HepG2 (cell line): ENCODE results near the gene AQP5. TPM values are rescaled to one million over a fixed set of nuclear protein-coding genes. Genes with fewer than 3 reads are reported as not detected.

ENCODE experiments used
- DPF2 ChIP-seq: sonication (generic); formaldehyde crosslinking; IDR thresholded peaks from 2 replicates; pipeline ENCODE4 v1.4.0; 2020; ENCODE audit warnings: mild to moderate bottlenecking, low read depth, missing genetic modification reagents, borderline replicate concordance
- ELF3 ChIP-seq: IDR thresholded peaks from 2 replicates; pipeline ENCODE4 v1.6.1; 2016; ENCODE audit warnings: missing genetic modification reagents, missing compliant biosample characterization
- HNF4G ChIP-seq, 2 experiments: sonication (generic) in 1 of 2; formaldehyde crosslinking in 1 of 2; IDR thresholded peaks; 2 replicates each; pipeline versions ENCODE4 v1.4.0 to v1.6.1; 2011 to 2020; ENCODE audit warnings: borderline replicate concordance in 2 of 2, low read depth in 2 of 2, mild to moderate bottlenecking in 2 of 2, low read length in 1 of 2, missing genetic modification reagents in 1 of 2, moderate library complexity in 1 of 2
- NKX3-1 ChIP-seq: sonication (generic); formaldehyde crosslinking; IDR thresholded peaks from 2 replicates; pipeline ENCODE4 v1.5.0; 2020; ENCODE audit warnings: missing genetic modification reagents
- NONO ChIP-seq, 2 experiments: fragments of 450-650 bp in 1 of 2; sonication (generic) in 1 of 2; formaldehyde crosslinking in 1 of 2; IDR thresholded peaks in 1 of 2; conservative IDR thresholded peaks in 1 of 2; 2 replicates each; pipeline versions ENCODE4 v1.6.1 to v1.8.0; 2017 to 2022; ENCODE audit warnings: mild to moderate bottlenecking in 1 of 2, missing genetic modification reagents in 1 of 2, moderate library complexity in 1 of 2
- NPAS2 ChIP-seq: sonication (generic); formaldehyde crosslinking; IDR thresholded peaks from 2 replicates; pipeline ENCODE4 v1.8.0; 2022; ENCODE audit warnings: mild to moderate bottlenecking, missing genetic modification reagents, borderline replicate concordance
- PAXIP1 ChIP-seq: sonication (generic); formaldehyde crosslinking; conservative IDR thresholded peaks from 2 replicates; pipeline ENCODE4 v1.4.0; 2020; ENCODE audit warnings: mild to moderate bottlenecking, missing genetic modification reagents, moderate library complexity
- PHF21A ChIP-seq: sonication (generic); formaldehyde crosslinking; IDR thresholded peaks from 2 replicates; pipeline ENCODE4 v1.5.0; 2020; ENCODE audit warnings: mild to moderate bottlenecking, missing genetic modification reagents
- RORA ChIP-seq: sonication (generic); formaldehyde crosslinking; IDR thresholded peaks from 2 replicates; pipeline ENCODE4 v1.5.0; 2020; ENCODE audit warnings: mild to moderate bottlenecking, missing genetic modification reagents, moderate library complexity
- TARDBP ChIP-seq: sonication (generic); formaldehyde crosslinking; IDR thresholded peaks from 2 replicates; pipeline ENCODE4 v1.8.0; 2022; ENCODE audit warnings: mild to moderate bottlenecking, missing genetic modification reagents
- TCF12 ChIP-seq, 2 experiments: fragments of 450-650 bp in 1 of 2; sonication (generic) in 1 of 2; formaldehyde crosslinking in 1 of 2; IDR thresholded peaks; 2 replicates each; pipeline versions ENCODE4 v1.6.1 to v1.8.0; 2017 to 2022; ENCODE audit warnings: antibody characterized with exemption in 1 of 2, mild to moderate bottlenecking in 1 of 2, missing genetic modification reagents in 1 of 2, moderate library complexity in 1 of 2
- TSC22D2 ChIP-seq: sonication (generic); formaldehyde crosslinking; IDR thresholded peaks from 2 replicates; pipeline ENCODE4 v1.5.1; 2020; ENCODE audit warnings: missing genetic modification reagents, mild to moderate bottlenecking, borderline replicate concordance
- ZFAT ChIP-seq: sonication (generic); formaldehyde crosslinking; conservative IDR thresholded peaks from 2 replicates; pipeline ENCODE4 v1.8.1; 2023; ENCODE audit warnings: missing genetic modification reagents, inconsistent platforms
- ZNF772 ChIP-seq: sonication (generic); formaldehyde crosslinking; IDR thresholded peaks from 2 replicates; pipeline ENCODE4 v1.5.0; 2020; ENCODE audit warnings: mild to moderate bottlenecking, missing genetic modification reagents
- ZNF784 ChIP-seq: sonication (generic); formaldehyde crosslinking; IDR thresholded peaks from 2 replicates; pipeline ENCODE4 v1.5.1; 2020; ENCODE audit warnings: missing genetic modification reagents, mild to moderate bottlenecking, borderline replicate concordance
- polyA plus RNA-seq, 8 experiments: library from polyadenylated mRNA; depleted of rRNA in 3 of 8; stranded (reverse) in 7 of 8; unstranded in 1 of 8; fragments of >200 nt; fragmentation: Illumina TruSeq in 4 of 8; extraction: Trizol in 4 of 8; gene quantifications; 2 replicates each; pipeline versions ENCODE4 v1.2.1 to v1.2.3, GENCODE V29; 2011 to 2016; ENCODE audit warnings: low read depth in 4 of 8, missing spikeins in 1 of 8, mixed read lengths in 1 of 8; ENCODE audit not compliant: insufficient read depth in 1 of 8
- total RNA-seq, 5 experiments: library from RNA; depleted of rRNA; stranded (reverse); fragments of >200 nt; fragmentation: Illumina TruSeq; extraction: Trizol; gene quantifications; 2 replicates each; pipeline ENCODE4 v1.2.3, GENCODE V29; 2016; ENCODE audit warnings: low read depth in 1 of 5
- TF ChIP-seq, protein P1 (sequence below): sonication (generic); formaldehyde crosslinking; IDR thresholded peaks from 2 replicates; pipeline ENCODE4 v1.5.0; 2020; ENCODE audit warnings: mild to moderate bottlenecking, missing genetic modification reagents

AQP5 gene
- total and polyA plus RNA-seq, 2 of the 13 experiments (the other 11 are each of a cell fraction or from before 2014, with no cell fraction given): not detected

GRCh38 chr12:49980501-49981349 lies 19.1 kb downstream of the AQP5 start (continued):
- TF ChIP-seq, protein P1, sequence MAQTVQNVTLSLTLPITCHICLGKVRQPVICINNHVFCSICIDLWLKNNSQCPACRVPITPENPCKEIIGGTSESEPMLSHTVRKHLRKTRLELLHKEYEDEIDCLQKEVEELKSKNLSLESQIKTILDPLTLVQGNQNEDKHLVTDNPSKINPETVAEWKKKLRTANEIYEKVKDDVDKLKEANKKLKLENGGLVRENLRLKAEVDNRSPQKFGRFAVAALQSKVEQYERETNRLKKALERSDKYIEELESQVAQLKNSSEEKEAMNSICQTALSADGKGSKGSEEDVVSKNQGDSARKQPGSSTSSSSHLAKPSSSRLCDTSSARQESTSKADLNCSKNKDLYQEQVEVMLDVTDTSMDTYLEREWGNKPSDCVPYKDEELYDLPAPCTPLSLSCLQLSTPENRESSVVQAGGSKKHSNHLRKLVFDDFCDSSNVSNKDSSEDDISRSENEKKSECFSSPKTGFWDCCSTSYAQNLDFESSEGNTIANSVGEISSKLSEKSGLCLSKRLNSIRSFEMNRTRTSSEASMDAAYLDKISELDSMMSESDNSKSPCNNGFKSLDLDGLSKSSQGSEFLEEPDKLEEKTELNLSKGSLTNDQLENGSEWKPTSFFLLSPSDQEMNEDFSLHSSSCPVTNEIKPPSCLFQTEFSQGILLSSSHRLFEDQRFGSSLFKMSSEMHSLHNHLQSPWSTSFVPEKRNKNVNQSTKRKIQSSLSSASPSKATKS (CRISPR knock-in tag): no peak
- TF ChIP-seq RORA (CRISPR knock-in tag): no peak
- no peak for TF ChIP-seq ZNF784
- TF ChIP-seq ZFAT: no peak
- TF ChIP-seq ZNF772 (CRISPR knock-in tag): peak; percentile 15; the same call in 1 of the 2 replicates
- no peak for TF ChIP-seq TSC22D2 (CRISPR knock-in tag)
- TF ChIP-seq NPAS2: no peak
- TF ChIP-seq NKX3-1: no peak
- TF ChIP-seq PAXIP1 (CRISPR knock-in tag): peak; percentile 68
- TF ChIP-seq DPF2 (CRISPR knock-in tag): no peak
- TF ChIP-seq PHF21A (CRISPR knock-in tag): peak; percentile 65
- TF ChIP-seq TARDBP (CRISPR knock-in tag): 0 out of 2 replicates have a peak, but pooled peaks have one; percentile 17
- 0 out of 2 replicates have a peak, but pooled peaks have one; percentile 11 for TF ChIP-seq HNF4G (IDR thresholded peaks at IDR 0.05; ENCODE audit: borderline replicate concordance, low read depth, low read length)
- TF ChIP-seq HNF4G (CRISPR knock-in tag; IDR thresholded peaks at IDR 0.05; ENCODE audit: borderline replicate concordance, low read depth): no peak
- TF ChIP-seq NONO (IDR thresholded peaks at IDR 0.05): no peak
- TF ChIP-seq NONO (CRISPR knock-in tag; conservative IDR thresholded peaks at IDR 0.05): 0 out of 2 replicates have a peak, but pooled peaks have one; percentile 30
- no peak for TF ChIP-seq TCF12 (IDR thresholded peaks at IDR 0.05)
- TF ChIP-seq TCF12 (CRISPR knock-in tag; IDR thresholded peaks at IDR 0.05): no peak
- no peak for TF ChIP-seq ELF3
